DND-41 (cell line): ENCODE data around the gene TNFRSF19.

Source experiments
- ATAC-seq: fragments of 200-7000 bp; cut with Tn5 transposase; 3 replicates; pipeline ENCODE4 v1.9.1; 2021; ENCODE audit warnings: low read depth; ENCODE audit not compliant: insufficient read depth
- DNase-seq: peaks from one replicate; pipeline ENCODE4 v3.0.0-alpha.2; 2020
- H2AFZ ChIP-seq: 2 replicates; pipeline ENCODE4 v1.6.0; 2012; ENCODE audit warnings: low read depth, low read length
- H3K27ac ChIP-seq: 2 replicates; pipeline ENCODE4 v1.5.1; 2012; ENCODE audit warnings: low read length, inconsistent platforms
- H3K27me3 ChIP-seq: fragments of 200-600 bp; sonication (generic); 2 replicates; pipeline ENCODE4 v1.6.0; 2012; ENCODE audit warnings: low read length, mild to moderate bottlenecking, inconsistent platforms; ENCODE audit not compliant: insufficient read depth, poor library complexity
- H3K36me3 ChIP-seq: 2 replicates; pipeline ENCODE4 v1.5.1; 2012; ENCODE audit warnings: low read length, inconsistent platforms; ENCODE audit not compliant: insufficient read depth
- H3K4me1 ChIP-seq: 2 replicates; pipeline ENCODE4 v1.5.1; 2012; ENCODE audit warnings: mild to moderate bottlenecking, low read length; ENCODE audit not compliant: insufficient read depth
- H3K4me2 ChIP-seq: 2 replicates; pipeline ENCODE4 v1.6.0; 2012; ENCODE audit warnings: mild to moderate bottlenecking, moderate library complexity, low read length, inconsistent platforms; ENCODE audit not compliant: insufficient read depth
- H3K4me3 ChIP-seq, 2 experiments: fragments of 200-600 bp in 1 of 2; shearing (Covaris generic) in 1 of 2; 2 replicates each; pipeline ENCODE4 v1.5.1; 2012 to 2016; ENCODE audit warnings: inconsistent platforms in 2 of 2, low read length in 2 of 2, mild to moderate bottlenecking in 2 of 2, low read depth in 1 of 2, moderate library complexity in 1 of 2
- H3K79me2 ChIP-seq: 2 replicates; pipeline ENCODE4 v1.6.0; 2012; ENCODE audit warnings: low read length, inconsistent platforms; ENCODE audit not compliant: insufficient read depth
- H3K9ac ChIP-seq: 2 replicates; pipeline ENCODE4 v1.6.0; 2012; ENCODE audit warnings: low read depth, mild to moderate bottlenecking, inconsistent platforms, low read length, moderate library complexity
- H3K9me3 ChIP-seq: 2 replicates; pipeline ENCODE4 v1.5.1; 2012; ENCODE audit warnings: low read length, moderate library complexity, mild to moderate bottlenecking, inconsistent platforms; ENCODE audit not compliant: insufficient read depth, severe bottlenecking
- H4K20me1 ChIP-seq: 2 replicates; pipeline ENCODE4 v1.6.0; 2012; ENCODE audit warnings: low read length; ENCODE audit not compliant: insufficient read depth
- CTCF ChIP-seq: IDR thresholded peaks from 2 replicates; pipeline ENCODE4 v1.5.1; 2012; ENCODE audit warnings: borderline replicate concordance, low read length, moderate library complexity, mild to moderate bottlenecking; ENCODE audit not compliant: poor library complexity, severe bottlenecking; ENCODE audit errors: extremely low read depth
- EZH2 ChIP-seq: IDR thresholded peaks from 3 replicates; pipeline ENCODE4 v1.6.1; 2012; ENCODE audit warnings: borderline replicate concordance, low read depth, mild to moderate bottlenecking, moderate library complexity, low read length, inconsistent platforms; ENCODE audit not compliant: severe bottlenecking

Gene TNFRSF19

GRCh38 chr13:23670793-23671192 lies 100.6 kb downstream of the TNFRSF19 start:
- no peak overlapping the region for H3K27ac ChIP-seq
- TF ChIP-seq CTCF: no peak
- no peak for TF ChIP-seq EZH2
- no peak overlapping the region for H3K4me2 ChIP-seq
- DNase-seq (no peak), ATAC-seq (no peak)
- peaks cover 13% of the 10 kb centered on the region for H3K27me3 ChIP-seq
- H3K9ac ChIP-seq: no peak overlapping the region
- H3K79me2 ChIP-seq: no peaks in the 10 kb centered on the region
- H4K20me1 ChIP-seq: no peaks in the 10 kb centered on the region
- H3K9me3 ChIP-seq: no peaks in the 10 kb centered on the region
- no peaks in the 10 kb centered on the region for H3K36me3 ChIP-seq
- no peak overlapping the region for H3K4me3 ChIP-seq
- no peaks in the 10 kb centered on the region for H3K4me1 ChIP-seq
- no peak overlapping the region for H2AFZ ChIP-seq

DNA sequence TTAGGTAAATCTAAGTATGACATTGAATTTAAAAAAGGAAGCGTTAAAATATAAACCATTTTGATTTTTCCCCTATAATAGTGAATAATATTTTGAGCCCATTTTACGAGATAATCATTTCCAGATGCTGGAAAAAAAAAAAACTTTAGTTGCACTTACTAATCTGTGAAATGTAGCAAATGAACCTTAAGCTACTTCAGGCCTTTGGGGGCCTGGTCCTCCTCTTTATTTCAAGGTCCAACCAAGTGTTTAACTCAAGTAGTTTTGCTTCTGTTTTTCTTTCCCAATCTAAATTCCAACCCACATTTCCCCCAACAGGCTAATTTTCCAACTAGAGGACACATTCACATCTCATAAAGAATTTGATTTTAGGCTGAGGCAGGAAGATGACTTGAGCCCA lies 101.2 kb downstream of the TNFRSF19 start:
- ATAC-seq: no peak
- Histone ChIP-seq H3K79me2 (no peaks in the 10 kb centered on the region), H3K9me3 (no peaks in the 10 kb centered on the region), H3K4me1 (no peaks in the 10 kb centered on the region), H3K9ac (no peak overlapping the region), H4K20me1 (no peaks in the 10 kb centered on the region), H2AFZ (no peak overlapping the region), H3K36me3 (no peaks in the 10 kb centered on the region), H3K27ac (no peak overlapping the region), H3K27me3 (peaks cover 13% of the 10 kb centered on the region), H3K4me3 (no peak overlapping the region), H3K4me2 (no peak overlapping the region)
- DNase-seq: no peak
- no peak for TF ChIP-seq EZH2
- TF ChIP-seq CTCF: no peak

DNA sequence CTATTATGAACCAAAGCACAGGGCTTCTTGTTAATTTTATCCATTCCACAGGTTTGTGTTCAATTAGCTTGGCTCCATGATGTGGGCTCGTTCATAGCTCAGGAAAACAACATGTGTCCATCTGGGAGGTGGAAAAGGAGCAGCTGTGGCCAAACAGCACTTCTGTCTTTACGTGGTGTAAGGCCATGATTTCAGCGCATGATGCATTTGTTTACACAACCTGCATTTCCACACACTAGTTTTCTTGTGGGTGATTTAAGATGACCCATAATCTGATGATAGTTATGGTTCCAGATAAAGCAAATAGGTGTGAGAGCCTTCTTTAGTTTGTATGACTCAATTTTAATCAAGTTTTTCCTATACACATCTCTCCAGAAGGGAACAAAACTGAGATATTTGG lies 101.7 kb downstream of the TNFRSF19 start:
- Histone ChIP-seq H3K9ac (no peak overlapping the region), H3K9me3 (no peaks in the 10 kb centered on the region), H3K27me3 (peaks cover 13% of the 10 kb centered on the region), H3K4me2 (no peak overlapping the region), H4K20me1 (no peaks in the 10 kb centered on the region), H2AFZ (no peak overlapping the region), H3K27ac (no peak overlapping the region), H3K4me3 (no peak overlapping the region), H3K4me1 (no peaks in the 10 kb centered on the region), H3K79me2 (no peaks in the 10 kb centered on the region), H3K36me3 (no peaks in the 10 kb centered on the region)
- DNase-seq: no peak
- no peak for ATAC-seq
- no peak for TF ChIP-seq CTCF
- no peak for TF ChIP-seq EZH2

- no peak for TF ChIP-seq EZH2
- no peak for TF ChIP-seq CTCF
- H3K36me3 ChIP-seq: no peaks in the 10 kb centered on the region
- no peaks in the 10 kb centered on the region for H3K9me3 ChIP-seq
- H3K27me3 ChIP-seq: peaks cover 13% of the 10 kb centered on the region
- no peaks in the 10 kb centered on the region for H3K4me1 ChIP-seq
- no peak overlapping the region for H3K4me3 ChIP-seq
- no peak overlapping the region for H3K27ac ChIP-seq
- no peak overlapping the region for H2AFZ ChIP-seq
- no peaks in the 10 kb centered on the region for H4K20me1 ChIP-seq
- no peak overlapping the region for H3K4me2 ChIP-seq
- no peaks in the 10 kb centered on the region for H3K79me2 ChIP-seq
- ATAC-seq (no peak), DNase-seq (no peak)
- no peak overlapping the region for H3K9ac ChIP-seq
Observed at GRCh38 chr13:23672616-23673015, 102.4 kb downstream of the TNFRSF19 start.
